LNCaP clone FGC (cell line): Measurements from ENCODE around the gene COL27A1.

Experiments used
- DNase-seq: peaks from one replicate; pipeline ENCODE4 v3.0.0-alpha.2; 2011; ENCODE audit warnings: low read depth
- H3K4me3 ChIP-seq: 2 replicates; pipeline ENCODE4 v1.5.1; 2011; ENCODE audit warnings: mild to moderate bottlenecking, low read depth, low read length, control low read depth
- TF ChIP-seq, protein P1 (sequence below): IDR thresholded peaks from 2 replicates; pipeline ENCODE4 v1.5.1; 2012; ENCODE audit warnings: mild to moderate bottlenecking; ENCODE audit not compliant: control insufficient read depth, insufficient read depth; ENCODE audit errors: extremely low read depth

The COL27A1 gene

DNA sequence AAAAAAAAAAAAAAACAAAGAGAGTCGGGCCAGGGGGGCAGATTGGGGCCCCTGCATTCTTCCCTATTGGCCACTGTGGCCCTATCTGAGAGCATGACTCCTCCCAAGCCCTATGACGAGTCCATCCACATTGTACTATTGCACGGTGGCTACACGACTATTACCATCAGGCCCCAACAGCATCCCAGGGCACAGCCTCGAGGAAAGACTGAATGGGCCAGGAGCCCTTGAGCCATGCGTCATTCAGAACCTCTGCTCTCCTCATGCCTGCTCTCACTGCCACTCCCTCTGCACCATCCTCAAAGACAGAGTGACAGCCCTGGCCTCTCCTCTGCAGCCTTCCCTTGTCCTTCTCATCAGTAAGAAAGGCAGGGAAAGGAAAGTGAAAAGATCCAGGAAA lies 147.4 kb downstream of the COL27A1 start:
- no peak overlapping the region for H3K4me3 ChIP-seq
- TF ChIP-seq, protein P1, sequence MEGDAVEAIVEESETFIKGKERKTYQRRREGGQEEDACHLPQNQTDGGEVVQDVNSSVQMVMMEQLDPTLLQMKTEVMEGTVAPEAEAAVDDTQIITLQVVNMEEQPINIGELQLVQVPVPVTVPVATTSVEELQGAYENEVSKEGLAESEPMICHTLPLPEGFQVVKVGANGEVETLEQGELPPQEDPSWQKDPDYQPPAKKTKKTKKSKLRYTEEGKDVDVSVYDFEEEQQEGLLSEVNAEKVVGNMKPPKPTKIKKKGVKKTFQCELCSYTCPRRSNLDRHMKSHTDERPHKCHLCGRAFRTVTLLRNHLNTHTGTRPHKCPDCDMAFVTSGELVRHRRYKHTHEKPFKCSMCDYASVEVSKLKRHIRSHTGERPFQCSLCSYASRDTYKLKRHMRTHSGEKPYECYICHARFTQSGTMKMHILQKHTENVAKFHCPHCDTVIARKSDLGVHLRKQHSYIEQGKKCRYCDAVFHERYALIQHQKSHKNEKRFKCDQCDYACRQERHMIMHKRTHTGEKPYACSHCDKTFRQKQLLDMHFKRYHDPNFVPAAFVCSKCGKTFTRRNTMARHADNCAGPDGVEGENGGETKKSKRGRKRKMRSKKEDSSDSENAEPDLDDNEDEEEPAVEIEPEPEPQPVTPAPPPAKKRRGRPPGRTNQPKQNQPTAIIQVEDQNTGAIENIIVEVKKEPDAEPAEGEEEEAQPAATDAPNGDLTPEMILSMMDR, result no peak
- no peak for DNase-seq

DNA sequence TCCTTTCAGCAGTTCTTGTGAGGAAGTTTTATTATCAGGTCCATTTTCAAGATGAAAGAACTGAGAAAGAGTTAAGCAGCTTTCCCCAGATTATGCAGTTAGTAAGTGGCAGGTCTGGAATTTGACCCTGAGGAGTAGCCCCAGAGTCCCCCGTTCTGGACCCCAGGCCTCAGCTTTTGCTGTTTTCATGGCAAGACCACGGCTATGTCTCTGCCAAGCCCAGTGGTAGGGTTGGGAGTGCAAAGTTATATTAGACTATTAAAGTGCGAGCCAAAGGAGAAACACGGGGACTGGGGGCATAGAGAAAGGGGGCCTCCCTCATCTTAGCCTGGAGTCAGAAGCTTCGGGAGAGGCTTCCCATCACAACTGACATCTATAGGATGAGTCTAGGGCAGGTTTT lies 148.2 kb downstream of the COL27A1 start:
- no peak overlapping the region for H3K4me3 ChIP-seq
- no peak for DNase-seq
- TF ChIP-seq, protein P1, result no peak

DNA sequence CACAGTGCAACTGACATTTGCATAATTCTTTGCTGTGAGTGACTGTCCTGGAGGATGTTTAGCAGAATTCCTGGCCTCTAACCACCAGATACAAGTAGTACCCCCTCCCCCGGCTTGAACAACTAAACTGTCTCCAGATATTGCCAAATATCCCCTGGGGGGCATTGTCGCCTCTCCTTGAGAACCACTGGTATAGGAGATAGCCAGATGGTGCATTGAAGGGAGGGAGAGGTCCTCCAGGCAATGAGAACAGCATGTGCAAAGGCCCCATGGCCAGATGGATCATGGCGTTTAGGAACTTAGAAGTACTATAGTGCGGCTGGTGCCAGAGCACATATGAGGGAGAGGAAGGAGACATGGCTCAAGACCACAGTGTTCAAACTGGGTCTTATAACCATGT lies 148.6 kb downstream of the COL27A1 start:
- no peak for DNase-seq

DNA sequence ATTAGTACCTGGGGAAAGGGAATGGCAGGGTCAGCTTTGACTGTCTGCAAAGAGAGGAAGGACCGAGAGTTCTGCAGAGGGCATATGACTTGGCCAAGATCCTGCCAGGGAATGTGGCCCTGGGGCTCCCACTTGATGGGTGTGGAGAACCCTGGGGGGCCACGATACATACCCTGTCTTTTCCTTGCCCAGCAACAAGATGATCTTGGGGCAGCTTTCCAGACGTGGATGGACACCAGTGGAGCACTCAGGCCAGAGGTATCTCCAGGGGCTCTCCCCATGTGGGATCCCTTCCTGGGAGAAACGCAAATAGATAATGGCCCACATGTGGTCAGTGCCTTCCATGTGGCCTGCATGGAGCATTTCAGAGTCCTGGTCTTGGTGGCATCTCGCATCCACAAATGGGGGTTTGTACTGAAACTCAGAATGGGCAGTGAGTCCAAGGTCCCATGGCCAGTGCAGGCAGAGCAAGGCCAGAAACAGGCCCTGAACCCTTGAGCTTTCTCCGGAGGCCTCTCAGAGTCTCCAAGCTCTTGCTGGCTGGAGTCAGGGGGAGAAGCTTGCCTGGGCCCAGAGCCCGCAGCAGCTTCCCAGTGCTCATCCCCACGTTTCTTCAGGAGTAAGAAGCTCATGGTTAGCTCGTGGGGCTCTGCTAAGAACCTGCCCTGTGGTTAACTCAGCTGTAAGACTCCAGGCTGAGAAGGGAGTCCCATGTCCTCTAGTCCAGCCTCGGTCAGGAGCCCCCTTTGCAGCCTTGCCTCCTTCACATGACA lies 149.3 kb downstream of the COL27A1 start:
- no peak overlapping the region for H3K4me3 ChIP-seq
- TF ChIP-seq, protein P1, result no peak
- DNase-seq, result no peak

More for the DNA sequence above, 148.6 kb downstream of the COL27A1 start:
- TF ChIP-seq, protein P1, result no peak
- no peak overlapping the region for H3K4me3 ChIP-seq

DNA sequence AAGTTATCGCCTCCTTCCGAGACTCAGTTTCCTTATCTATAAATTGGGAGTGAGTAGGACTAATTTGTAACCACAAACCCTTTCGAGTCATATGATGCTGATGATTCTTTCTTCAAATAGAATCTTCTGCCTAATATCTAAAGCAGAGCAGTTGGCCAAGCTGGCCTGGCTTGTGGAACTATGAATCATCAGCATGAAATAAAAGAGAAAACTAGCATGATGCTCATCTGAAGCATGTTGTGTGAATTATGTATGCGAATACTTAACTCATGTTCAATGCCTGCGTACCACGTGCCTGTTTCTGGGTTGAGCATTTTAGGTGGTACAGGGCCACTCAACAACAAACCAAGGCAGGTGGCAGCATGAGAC lies 152.5 kb downstream of the COL27A1 start:
- TF ChIP-seq, protein P1, result no peak
- no peak for DNase-seq
- H3K4me3 ChIP-seq, result no peak overlapping the region

DNA sequence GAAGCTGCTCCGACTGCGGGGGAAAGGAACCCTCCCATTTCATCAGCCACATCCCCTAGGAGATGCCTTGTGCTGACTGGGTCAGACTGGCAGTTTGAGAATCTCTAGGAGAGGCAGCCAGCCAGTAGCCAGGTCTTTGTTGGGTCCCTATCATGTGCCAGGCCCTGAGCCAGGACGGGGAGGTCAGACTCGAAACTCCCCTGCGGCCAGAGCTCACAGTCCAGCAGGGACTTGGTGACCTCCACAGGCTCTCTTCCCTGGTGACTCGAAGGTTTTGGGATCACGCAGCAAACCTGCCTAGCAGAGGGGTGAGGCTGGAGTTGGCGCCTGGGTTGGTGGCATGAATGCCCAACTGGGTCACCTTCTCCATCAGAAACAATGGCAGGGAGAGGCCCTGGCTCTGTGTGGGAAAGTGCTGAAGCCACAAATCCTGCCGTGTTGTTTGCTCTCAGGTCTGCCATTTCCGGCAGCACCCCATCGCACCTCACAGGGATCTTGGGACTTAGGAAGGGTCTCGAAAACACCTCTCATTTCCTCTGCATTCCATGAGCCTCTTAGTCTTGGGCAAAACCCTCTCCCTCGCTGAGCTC lies 153.1 kb downstream of the COL27A1 start:
- TF ChIP-seq, protein P1, result no peak
- DNase-seq, result no peak
- no peak overlapping the region for H3K4me3 ChIP-seq

DNA sequence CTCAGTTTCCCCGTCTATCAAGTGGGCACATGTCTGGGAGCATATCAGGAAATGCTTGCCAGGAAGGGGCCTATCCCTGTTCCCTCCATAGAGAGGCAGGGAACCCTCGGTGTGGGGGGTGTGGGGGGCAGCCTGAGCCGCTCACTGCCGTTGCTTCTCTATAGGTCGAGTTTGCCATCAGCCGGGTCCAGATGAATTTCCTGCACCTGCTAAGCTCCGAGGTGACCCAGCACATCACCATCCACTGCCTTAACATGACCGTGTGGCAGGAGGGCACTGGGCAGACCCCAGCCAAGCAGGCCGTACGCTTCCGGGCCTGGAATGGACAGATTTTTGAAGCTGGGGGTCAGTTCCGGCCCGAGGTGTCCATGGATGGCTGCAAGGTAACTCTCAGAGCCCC lies 153.8 kb downstream of the COL27A1 start:
- TF ChIP-seq, protein P1, result no peak
- DNase-seq, result no peak
- no peak overlapping the region for H3K4me3 ChIP-seq
